ENCODE data around the gene OSTN.

Gene OSTN

GRCh38 chr3:191283400-191283799 is 84.4 kb downstream of the OSTN start (continued):
- TF ChIP-seq, protein P1, sequence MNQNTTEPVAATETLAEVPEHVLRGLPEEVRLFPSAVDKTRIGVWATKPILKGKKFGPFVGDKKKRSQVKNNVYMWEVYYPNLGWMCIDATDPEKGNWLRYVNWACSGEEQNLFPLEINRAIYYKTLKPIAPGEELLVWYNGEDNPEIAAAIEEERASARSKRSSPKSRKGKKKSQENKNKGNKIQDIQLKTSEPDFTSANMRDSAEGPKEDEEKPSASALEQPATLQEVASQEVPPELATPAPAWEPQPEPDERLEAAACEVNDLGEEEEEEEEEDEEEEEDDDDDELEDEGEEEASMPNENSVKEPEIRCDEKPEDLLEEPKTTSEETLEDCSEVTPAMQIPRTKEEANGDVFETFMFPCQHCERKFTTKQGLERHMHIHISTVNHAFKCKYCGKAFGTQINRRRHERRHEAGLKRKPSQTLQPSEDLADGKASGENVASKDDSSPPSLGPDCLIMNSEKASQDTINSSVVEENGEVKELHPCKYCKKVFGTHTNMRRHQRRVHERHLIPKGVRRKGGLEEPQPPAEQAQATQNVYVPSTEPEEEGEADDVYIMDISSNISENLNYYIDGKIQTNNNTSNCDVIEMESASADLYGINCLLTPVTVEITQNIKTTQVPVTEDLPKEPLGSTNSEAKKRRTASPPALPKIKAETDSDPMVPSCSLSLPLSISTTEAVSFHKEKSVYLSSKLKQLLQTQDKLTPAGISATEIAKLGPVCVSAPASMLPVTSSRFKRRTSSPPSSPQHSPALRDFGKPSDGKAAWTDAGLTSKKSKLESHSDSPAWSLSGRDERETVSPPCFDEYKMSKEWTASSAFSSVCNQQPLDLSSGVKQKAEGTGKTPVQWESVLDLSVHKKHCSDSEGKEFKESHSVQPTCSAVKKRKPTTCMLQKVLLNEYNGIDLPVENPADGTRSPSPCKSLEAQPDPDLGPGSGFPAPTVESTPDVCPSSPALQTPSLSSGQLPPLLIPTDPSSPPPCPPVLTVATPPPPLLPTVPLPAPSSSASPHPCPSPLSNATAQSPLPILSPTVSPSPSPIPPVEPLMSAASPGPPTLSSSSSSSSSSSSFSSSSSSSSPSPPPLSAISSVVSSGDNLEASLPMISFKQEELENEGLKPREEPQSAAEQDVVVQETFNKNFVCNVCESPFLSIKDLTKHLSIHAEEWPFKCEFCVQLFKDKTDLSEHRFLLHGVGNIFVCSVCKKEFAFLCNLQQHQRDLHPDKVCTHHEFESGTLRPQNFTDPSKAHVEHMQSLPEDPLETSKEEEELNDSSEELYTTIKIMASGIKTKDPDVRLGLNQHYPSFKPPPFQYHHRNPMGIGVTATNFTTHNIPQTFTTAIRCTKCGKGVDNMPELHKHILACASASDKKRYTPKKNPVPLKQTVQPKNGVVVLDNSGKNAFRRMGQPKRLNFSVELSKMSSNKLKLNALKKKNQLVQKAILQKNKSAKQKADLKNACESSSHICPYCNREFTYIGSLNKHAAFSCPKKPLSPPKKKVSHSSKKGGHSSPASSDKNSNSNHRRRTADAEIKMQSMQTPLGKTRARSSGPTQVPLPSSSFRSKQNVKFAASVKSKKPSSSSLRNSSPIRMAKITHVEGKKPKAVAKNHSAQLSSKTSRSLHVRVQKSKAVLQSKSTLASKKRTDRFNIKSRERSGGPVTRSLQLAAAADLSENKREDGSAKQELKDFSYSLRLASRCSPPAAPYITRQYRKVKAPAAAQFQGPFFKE (tag by site-specific recombination; IDR thresholded peaks at IDR 0.05; ENCODE audit: borderline replicate concordance): no peak
- TF ChIP-seq KLF9 (tag by site-specific recombination; IDR thresholded peaks at IDR 0.05; ENCODE audit: low read depth): no peak

GRCh38 chr3:191290311-191291025 is 91.4 kb downstream of the OSTN start:
- POLR2A ChIA-PET: no interaction called here
- no peak for TF ChIP-seq ZNF48 (tag by site-specific recombination; IDR thresholded peaks at IDR 0.05)
- 0 out of 2 replicates have a peak, but pooled peaks have one; percentile 22 for TF ChIP-seq MZF1 (tag by site-specific recombination; IDR thresholded peaks at IDR 0.05; ENCODE audit: borderline replicate concordance)
- H3K36me3 ChIP-seq (ENCODE audit: control insufficient read depth in 2 of 2, insufficient read depth in 1 of 2, low read length in 2 of 2): no peaks in the 10 kb centered on the region
- no peaks in the 10 kb centered on the region for H3K4me1 ChIP-seq (ENCODE audit: control insufficient read depth, insufficient read depth, low read length)
- CTCF ChIA-PET: interaction anchor here (0.6 kb wide), 1 partner anchor 154 kb away, joined by 3 read pairs; no protein-coding TSS in a partner anchor
- no peak overlapping the region for H3K4me3 ChIP-seq (ENCODE audit: low read depth, low read length)
- no peak overlapping the region for H3K27ac ChIP-seq (ENCODE audit: extremely low read depth, low read depth, low read length)
- H3K9me3 ChIP-seq (ENCODE audit: control insufficient read depth, insufficient read depth, low read depth, low read length): no peaks in the 10 kb centered on the region

DNA sequence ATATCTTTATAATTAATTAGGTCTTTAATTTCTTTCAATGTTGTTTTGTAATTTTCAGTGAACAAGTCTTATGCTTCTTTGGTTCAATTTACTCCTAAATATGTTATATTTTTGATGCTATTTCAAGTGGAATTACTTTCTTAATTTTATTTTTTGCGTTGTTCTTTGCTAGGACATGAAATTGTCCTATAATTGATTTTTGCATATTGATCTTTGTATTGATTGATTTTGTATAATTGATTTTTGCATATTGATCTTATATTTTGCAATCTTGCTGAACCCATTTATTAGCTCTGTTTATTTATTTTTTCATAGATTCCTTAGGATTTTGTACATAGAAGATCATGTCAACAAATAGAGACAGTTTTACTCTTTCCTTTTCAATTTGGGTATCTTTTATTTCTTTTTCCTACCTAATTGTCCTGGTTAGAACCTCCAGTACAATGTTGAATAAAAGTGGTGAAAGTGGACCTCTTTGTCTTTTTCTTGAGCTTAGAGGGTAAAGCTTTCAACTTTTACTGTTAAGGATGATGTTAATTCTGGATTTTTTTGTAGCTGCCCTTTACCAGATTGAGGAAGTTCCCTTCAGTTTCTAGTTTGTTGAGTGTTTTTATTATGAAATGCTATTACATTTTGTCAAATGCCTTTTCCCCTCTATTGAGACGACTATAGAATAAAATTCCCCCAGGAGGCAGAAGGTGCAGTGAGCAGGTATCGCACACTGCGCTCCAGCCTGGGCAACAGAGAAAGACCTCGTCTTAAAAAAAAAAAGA is 93.4 kb downstream of the OSTN start:
- TF ChIP-seq ZNF76 (tag by site-specific recombination; IDR thresholded peaks at IDR 0.05; ENCODE audit: borderline replicate concordance, low read depth) (no peak), GLIS2 (tag by site-specific recombination; IDR thresholded peaks at IDR 0.05) (no peak), ZNF311 (tag by site-specific recombination; IDR thresholded peaks at IDR 0.05; ENCODE audit: borderline replicate concordance) (no peak), SETDB1 (IDR thresholded peaks at IDR 0.05; ENCODE audit: insufficient read length, low read length) (no peak), PRDM1 (tag by site-specific recombination; IDR thresholded peaks at IDR 0.05) (no peak), ZNF335 (tag by site-specific recombination; conservative IDR thresholded peaks at IDR 0.05) (no peak)
- H3K4me3 ChIP-seq (ENCODE audit: low read depth, low read length): no peak overlapping the region
- POLR2A ChIA-PET: no interaction called here
- no peaks in the 10 kb centered on the region for H3K36me3 ChIP-seq (ENCODE audit: control insufficient read depth in 2 of 2, insufficient read depth in 1 of 2, low read length in 2 of 2)
- CTCF ChIA-PET: interaction anchor here (0.7 kb wide), 2 partner anchors 18 to 1663 kb away, joined by 3 read pairs; no protein-coding TSS in a partner anchor
- no peaks in the 10 kb centered on the region for H3K9me3 ChIP-seq (ENCODE audit: control insufficient read depth, insufficient read depth, low read depth, low read length)
- no peaks in the 10 kb centered on the region for H3K4me1 ChIP-seq (ENCODE audit: control insufficient read depth, insufficient read depth, low read length)
- H3K27ac ChIP-seq (ENCODE audit: extremely low read depth, low read depth, low read length): no peak overlapping the region

- H3K27ac ChIP-seq (ENCODE audit: extremely low read depth, low read depth, low read length): no peak overlapping the region
- ChIA-PET POLR2A (no interaction called here), CTCF (no interaction called here)
- H3K36me3 ChIP-seq (ENCODE audit: control insufficient read depth in 2 of 2, insufficient read depth in 1 of 2, low read length in 2 of 2): no peaks in the 10 kb centered on the region
- H3K4me1 ChIP-seq (ENCODE audit: control insufficient read depth, insufficient read depth, low read length): no peaks in the 10 kb centered on the region
- no peaks in the 10 kb centered on the region for H3K9me3 ChIP-seq (ENCODE audit: control insufficient read depth, insufficient read depth, low read depth, low read length)
- no peak overlapping the region for H3K4me3 ChIP-seq (ENCODE audit: low read depth, low read length)
- TF ChIP-seq GFI1B (tag by site-specific recombination; IDR thresholded peaks at IDR 0.05) (no peak), KLF8 (tag by site-specific recombination; IDR thresholded peaks at IDR 0.05) (no peak), ZNF274 (IDR thresholded peaks at IDR 0.05; ENCODE audit: low read length) (no peak), ZNF274 (tag by site-specific recombination; IDR thresholded peaks at IDR 0.05; ENCODE audit: borderline replicate concordance) (no peak), GLI4 (tag by site-specific recombination; IDR thresholded peaks at IDR 0.05) (no peak), ZNF600 (tag by site-specific recombination; IDR thresholded peaks at IDR 0.05) (no peak), ZBTB17 (tag by site-specific recombination; IDR thresholded peaks at IDR 0.05) (no peak)
- TF ChIP-seq, protein P1 (tag by site-specific recombination; IDR thresholded peaks at IDR 0.05; ENCODE audit: borderline replicate concordance): no peak
Measured at GRCh38 chr3:191294291-191294690, 95.2 kb downstream of the OSTN start.
